GM12874 (cell line): Measurements from ENCODE around the gene DNAH9.

Experiments used
- TF ChIP-seq, protein P1 (sequence below): IDR thresholded peaks from 2 replicates; pipeline ENCODE4 v1.5.1; 2011; ENCODE audit warnings: low read depth, mild to moderate bottlenecking, control low read depth, low read length, moderate library complexity; ENCODE audit not compliant: insufficient read depth

DNAH9 gene

DNA sequence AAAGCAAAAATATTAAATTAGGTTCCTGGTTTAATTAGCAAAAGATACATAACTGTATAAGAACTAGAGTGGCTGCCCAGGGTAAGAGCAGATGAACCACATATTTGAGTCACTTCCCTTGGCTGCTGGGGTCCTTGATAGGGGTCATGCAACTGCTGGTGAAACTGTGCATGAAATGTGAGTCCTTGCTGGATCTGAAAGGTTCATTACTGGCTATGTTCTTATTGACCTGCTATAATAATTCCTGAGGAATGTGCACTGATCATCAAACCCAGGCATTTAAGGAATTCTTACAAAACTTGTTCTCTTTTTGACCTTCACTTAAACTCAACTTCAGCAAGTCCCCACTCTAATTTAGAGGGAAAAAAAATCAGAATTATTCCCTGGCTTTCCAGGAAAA, 215.6 kb downstream of the DNAH9 start:
- TF ChIP-seq, protein P1, sequence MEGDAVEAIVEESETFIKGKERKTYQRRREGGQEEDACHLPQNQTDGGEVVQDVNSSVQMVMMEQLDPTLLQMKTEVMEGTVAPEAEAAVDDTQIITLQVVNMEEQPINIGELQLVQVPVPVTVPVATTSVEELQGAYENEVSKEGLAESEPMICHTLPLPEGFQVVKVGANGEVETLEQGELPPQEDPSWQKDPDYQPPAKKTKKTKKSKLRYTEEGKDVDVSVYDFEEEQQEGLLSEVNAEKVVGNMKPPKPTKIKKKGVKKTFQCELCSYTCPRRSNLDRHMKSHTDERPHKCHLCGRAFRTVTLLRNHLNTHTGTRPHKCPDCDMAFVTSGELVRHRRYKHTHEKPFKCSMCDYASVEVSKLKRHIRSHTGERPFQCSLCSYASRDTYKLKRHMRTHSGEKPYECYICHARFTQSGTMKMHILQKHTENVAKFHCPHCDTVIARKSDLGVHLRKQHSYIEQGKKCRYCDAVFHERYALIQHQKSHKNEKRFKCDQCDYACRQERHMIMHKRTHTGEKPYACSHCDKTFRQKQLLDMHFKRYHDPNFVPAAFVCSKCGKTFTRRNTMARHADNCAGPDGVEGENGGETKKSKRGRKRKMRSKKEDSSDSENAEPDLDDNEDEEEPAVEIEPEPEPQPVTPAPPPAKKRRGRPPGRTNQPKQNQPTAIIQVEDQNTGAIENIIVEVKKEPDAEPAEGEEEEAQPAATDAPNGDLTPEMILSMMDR, result no peak

DNA sequence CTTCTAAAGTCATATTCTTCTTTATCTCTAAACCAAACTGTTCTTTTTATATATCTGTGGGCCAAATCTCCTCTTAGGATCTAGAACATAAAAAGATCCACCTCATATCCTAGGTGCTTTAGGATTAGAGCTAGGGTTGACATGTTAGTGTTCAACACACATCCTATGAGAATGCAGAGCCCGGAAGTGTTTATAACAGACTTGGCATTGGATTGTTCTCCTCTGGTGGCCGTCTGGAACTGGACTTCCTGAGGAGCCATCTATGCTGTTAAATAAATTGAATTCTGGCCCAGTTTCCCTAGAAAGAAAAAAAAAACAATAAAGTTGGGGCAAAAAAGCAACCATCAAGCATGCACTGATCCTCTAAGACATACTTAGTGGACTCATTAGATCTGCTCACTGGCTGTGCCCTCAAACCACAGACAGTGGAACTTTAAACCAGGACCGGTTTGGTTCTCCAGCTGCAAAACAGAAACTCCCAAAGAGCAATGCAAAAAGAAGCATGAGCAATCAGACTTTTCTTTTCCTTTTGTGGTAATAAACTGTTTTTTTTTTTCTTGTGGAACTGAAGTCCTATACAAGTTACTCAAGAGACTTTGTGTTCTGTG, 216.5 kb downstream of the DNAH9 start:
- TF ChIP-seq, protein P1, result no peak

DNA sequence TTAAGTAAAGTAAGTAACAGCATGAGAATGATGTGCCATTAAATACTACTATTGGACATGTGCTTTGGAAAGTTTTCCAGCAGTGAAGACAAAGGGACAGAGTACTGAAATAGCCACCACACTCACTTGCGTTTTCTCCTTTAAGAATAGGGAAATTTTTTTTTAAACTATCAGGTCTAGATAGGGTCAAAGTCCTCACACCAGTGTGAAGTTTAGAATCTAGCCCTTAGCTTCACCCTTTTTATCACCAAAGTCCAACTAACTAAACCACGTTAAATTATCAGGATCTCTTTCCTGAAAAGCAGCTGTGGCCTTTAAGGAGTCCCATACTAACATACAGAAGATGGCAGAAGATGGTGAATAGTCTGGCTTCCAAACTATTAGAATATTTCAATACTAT, 218.1 kb downstream of the DNAH9 start:
- TF ChIP-seq, protein P1, result no peak

DNA sequence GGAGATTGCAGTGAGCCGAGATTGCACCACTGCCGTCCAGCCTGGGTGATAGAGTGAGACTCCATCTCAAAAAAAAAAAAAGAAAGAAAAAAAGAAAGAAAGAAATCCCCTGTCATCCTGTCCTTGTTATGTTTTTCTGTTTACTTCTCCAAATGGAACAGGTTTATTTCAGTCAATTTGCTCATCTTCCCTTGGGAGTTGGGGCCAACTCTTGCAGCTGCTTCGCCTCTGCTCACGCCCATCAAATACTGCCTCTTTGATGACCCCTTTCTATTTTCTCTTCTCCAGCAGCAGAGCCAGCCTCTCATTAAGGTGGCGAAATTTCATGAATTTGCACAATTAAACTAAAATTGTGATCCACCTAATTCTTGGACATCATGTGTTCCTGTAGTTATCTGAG, 225.6 kb downstream of the DNAH9 start:
- TF ChIP-seq, protein P1, result no peak

DNA sequence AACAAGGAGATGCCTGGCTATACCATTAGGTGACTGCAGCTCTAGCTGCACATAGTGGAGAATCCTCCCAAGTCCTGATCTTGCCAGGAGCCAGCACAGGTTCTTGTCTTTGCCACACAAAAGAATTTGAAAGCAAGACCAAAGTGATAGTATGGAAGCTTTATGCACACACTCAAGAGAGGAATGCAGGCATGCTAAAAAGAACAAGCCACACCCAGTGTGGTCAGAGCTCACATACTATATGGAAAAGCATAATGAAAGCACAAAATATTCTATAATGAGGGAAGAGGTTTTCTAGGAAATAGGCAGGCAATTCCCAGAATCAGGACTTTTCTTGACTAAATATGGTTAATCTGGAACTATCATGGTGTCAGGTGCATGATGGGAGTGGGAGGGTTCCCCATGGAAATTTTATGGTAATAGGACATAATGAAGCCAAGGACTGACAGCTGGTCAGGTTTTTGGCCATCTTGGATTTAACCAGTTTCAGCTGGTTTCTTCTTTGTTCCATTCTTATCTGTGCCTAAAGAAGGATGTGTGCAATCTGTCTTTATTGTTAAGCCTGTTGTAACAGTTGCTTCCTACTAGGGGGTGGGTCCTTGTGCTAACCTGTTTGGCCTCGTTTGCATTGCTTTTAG, 227.4 kb downstream of the DNAH9 start:
- TF ChIP-seq, protein P1, result no peak

DNA sequence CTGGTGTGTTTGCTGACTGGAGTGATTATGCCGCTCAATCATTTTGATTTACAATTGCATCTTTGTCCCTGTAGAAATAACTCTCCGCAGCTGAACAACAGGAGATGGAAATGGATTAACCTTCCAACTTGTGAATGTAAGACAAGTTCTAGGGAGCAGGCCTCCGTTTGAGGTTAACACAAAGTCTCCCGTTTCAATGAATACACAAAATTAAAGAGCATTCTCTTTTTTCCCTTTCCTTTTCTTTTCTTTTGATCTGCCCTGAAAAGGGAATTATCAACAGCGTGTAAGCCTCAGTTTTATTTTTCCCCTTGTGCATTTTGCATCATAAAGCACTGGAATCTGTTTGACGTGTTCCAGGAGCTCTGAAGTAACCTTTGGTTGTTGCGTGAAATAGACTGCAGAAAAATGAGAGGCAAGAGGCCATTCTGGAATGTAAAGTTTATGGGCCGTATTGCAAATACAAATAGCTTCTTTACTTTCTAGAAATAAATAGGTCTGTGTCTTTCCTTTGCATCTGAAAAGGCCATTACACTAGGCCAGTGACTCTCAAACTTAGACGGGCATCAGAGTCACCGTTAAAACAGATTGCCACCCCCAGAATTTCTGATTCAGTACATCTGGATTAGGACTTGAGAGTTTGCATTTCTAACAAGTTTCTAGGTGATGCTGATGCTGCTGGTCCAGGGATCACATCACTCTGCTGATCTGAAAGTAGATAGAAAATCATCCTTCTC, 234.3 kb downstream of the DNAH9 start:
- TF ChIP-seq, protein P1, result no peak

DNA sequence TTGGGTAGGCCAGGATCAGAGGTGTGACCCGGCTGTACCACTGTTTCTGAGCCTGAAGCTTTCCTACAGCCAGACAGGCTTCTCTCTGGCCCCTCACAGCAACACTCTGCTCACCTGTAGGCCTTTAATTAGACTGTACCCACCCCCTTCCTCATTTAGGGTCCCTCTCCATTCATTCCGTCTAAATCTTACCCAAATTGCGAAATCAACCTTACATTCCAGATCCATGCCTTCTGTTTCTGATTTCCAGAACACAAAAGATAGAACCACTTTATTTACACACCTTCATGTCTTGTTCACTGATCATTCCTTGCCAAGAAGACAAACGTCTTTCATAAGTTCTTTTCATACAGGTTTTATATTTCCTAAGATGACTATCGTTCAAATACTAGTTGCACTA, 238.2 kb downstream of the DNAH9 start:
- TF ChIP-seq, protein P1, result no peak
